SH-SY5Y (cell line): ENCODE data around the gene KIAA1614.

ENCODE experiments used
- GATA2 ChIP-seq: IDR thresholded peaks from 2 replicates; pipeline ENCODE4 v1.6.1; 2011; ENCODE audit warnings: mild to moderate bottlenecking, low read depth, low read length
- GATA3 ChIP-seq: IDR thresholded peaks from 2 replicates; pipeline ENCODE4 v1.6.1; 2011; ENCODE audit warnings: low read depth, mild to moderate bottlenecking, low read length, moderate library complexity

- TF ChIP-seq GATA2 (no peak), GATA3 (no peak)
Measured at GRCh38 chr1:180912211-180912800, 391 bp upstream of the KIAA1614 start.
